ENCODE data around the gene PIK3R6.

GRCh38 chr17:8884336-8884990, 17.0 kb upstream of the PIK3R6 start:
- TF ChIP-seq, protein P1, sequence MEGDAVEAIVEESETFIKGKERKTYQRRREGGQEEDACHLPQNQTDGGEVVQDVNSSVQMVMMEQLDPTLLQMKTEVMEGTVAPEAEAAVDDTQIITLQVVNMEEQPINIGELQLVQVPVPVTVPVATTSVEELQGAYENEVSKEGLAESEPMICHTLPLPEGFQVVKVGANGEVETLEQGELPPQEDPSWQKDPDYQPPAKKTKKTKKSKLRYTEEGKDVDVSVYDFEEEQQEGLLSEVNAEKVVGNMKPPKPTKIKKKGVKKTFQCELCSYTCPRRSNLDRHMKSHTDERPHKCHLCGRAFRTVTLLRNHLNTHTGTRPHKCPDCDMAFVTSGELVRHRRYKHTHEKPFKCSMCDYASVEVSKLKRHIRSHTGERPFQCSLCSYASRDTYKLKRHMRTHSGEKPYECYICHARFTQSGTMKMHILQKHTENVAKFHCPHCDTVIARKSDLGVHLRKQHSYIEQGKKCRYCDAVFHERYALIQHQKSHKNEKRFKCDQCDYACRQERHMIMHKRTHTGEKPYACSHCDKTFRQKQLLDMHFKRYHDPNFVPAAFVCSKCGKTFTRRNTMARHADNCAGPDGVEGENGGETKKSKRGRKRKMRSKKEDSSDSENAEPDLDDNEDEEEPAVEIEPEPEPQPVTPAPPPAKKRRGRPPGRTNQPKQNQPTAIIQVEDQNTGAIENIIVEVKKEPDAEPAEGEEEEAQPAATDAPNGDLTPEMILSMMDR (IDR thresholded peaks at IDR 0.05; ENCODE audit: low read depth, low read length, poor library complexity, severe bottlenecking) = no peak
- no peak for TF ChIP-seq EZH2phosphoT487 (IDR thresholded peaks at IDR 0.05; ENCODE audit: borderline replicate concordance, low read length)

Measured in DOHH2 (cell line).